Neural crest cell (in vitro differentiated cells): ENCODE results near the gene TSC2. TPM values are rescaled to one million over a fixed set of nuclear protein-coding genes. Genes with fewer than 3 reads are reported as not detected.

Source experiments
- DNase-seq: peaks from one replicate; pipeline ENCODE4 v3.0.0; 2021; ENCODE audit warnings: low read depth, mixed read lengths, low spot score
- H3K27ac Mint-ChIP-seq: one replicate; pipeline ENCODE4 v1.8.0; 2021; ENCODE audit warnings: mild to moderate bottlenecking, mixed read lengths; ENCODE audit not compliant: unreplicated experiment
- H3K27me3 Mint-ChIP-seq: 2 replicates; pipeline ENCODE4 v1.8.0; 2021; ENCODE audit warnings: low read depth, mild to moderate bottlenecking, mixed read lengths
- H3K36me3 Mint-ChIP-seq: 2 replicates; pipeline ENCODE4 v1.8.0; 2021; ENCODE audit warnings: low read depth, mild to moderate bottlenecking, mixed read lengths
- H3K4me1 Mint-ChIP-seq: 2 replicates; pipeline ENCODE4 v1.8.0; 2021; ENCODE audit warnings: mixed read lengths
- H3K4me3 Mint-ChIP-seq: one replicate; pipeline ENCODE4 v1.8.0; 2021; ENCODE audit warnings: mild to moderate bottlenecking, mixed read lengths
- H3K9me3 Mint-ChIP-seq: 2 replicates; pipeline ENCODE4 v1.8.0; 2021; ENCODE audit warnings: mixed read lengths
- CTCF ChIP-seq: fragments of 200-600 bp; sonication (generic); conservative IDR thresholded peaks from 2 replicates; pipeline ENCODE4 v1.5.0; 2021; ENCODE audit warnings: antibody characterized with exemption, mild to moderate bottlenecking
- total RNA-seq: library from RNA; stranded (reverse); gene quantifications from 2 replicates; pipeline ENCODE4 v1.2.1, GENCODE V29; 2021

The TSC2 gene
- total RNA-seq, 1 donor from 2014 or later: 175 TPM

GRCh38 chr16:2026461-2027023 is 21.2 kb upstream of the TSC2 start, which contains the start of gene NHERF2:
Gene NHERF2, plus strand, starts transcription at chr16:2026902. Its CDS starts 104 bp downstream, at chr16:2027006.
- H3K9me3 Mint-ChIP-seq: no peaks in the 10 kb centered on the region

DNA sequence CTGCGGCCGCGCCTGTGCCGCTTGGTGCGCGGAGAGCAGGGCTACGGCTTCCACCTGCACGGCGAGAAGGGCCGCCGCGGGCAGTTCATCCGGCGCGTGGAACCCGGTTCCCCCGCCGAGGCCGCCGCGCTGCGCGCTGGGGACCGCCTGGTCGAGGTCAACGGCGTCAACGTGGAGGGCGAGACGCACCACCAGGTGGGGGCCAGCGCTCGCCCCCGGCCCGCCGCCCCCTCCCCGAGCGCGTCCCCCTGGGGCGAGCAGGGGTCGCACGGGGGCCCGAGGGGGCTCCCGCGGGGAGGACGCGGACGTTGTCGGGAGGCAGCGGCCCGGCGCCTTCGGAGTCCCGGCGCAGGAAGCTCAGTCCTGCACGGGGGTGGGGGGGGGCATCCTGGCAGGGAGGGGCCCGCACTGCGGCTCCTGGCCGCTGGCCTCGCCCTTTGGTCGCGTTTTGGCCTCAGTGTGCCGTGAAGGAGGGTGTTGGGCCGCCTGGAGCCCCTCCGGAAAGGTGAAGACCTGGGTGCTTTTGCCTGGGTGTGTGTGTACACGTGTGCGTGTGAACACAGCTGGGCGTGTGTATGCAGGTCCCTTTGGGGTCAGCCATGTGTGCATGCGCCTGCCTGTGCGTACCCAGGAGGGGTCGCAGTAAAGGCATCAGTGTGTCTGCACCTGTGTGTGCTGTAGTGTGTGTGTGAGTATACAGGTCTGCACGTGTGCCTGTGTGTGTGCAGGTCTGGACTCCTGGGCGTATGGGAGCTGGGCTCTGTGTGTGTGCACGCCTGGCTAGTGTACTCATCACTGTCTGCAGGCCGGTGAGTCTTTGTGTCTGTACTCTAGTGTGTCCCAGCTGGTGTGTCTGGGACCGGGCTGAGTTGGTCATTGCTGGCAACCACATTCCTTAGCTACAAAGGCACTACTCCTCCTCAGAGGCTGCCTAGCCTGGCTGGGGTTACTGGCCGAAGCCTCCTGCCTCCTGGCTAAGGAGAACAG is 20.5 kb upstream of the TSC2 start:
- H3K4me3 Mint-ChIP-seq: peak overlapping the region; percentile 82
- no peak for DNase-seq
- H3K27me3 Mint-ChIP-seq: peaks cover 40% of the 10 kb centered on the region
- TF ChIP-seq CTCF: no peak
- H3K9me3 Mint-ChIP-seq: no peaks in the 10 kb centered on the region
- no peak overlapping the region for H3K27ac Mint-ChIP-seq
- no peaks in the 10 kb centered on the region for H3K36me3 Mint-ChIP-seq
- peaks cover 21% of the 10 kb centered on the region for H3K4me1 Mint-ChIP-seq

More at GRCh38 chr16:2026461-2027023, 21.2 kb upstream of the TSC2 start, which contains the start of gene NHERF2:
- Mint-ChIP-seq H3K4me3 (peak within 1 kb of the TSS; percentile 82), H3K4me1 (peaks cover 21% of the 10 kb centered on the region), H3K27ac (no peak within 1 kb of the TSS), H3K27me3 (peaks cover 48% of the 10 kb centered on the region), H3K36me3 (no peaks in the 10 kb centered on the region)
- no peak for TF ChIP-seq CTCF
- no peak for DNase-seq

DNA sequence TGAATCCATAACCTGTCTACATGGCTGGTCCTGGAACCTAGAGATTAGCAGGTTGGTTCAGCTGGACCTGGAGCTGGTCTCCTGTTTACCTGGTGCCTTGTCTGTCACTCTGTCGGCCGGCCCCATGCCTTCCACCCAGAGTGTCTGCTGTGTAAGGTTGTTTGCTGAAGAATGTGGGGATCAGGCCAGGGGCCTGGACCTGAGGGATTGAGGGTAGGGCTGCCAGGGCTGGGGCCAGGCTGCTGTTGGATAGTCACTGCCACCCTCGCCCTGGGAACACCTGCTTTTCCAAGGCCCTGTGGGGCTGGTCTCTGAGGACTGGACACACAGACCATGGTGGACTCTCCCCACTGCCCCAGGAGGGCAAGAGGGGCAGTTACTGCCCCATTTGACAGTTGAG is 19.6 kb upstream of the TSC2 start:
- no peak overlapping the region for H3K27ac Mint-ChIP-seq
- DNase-seq: no peak
- no peaks in the 10 kb centered on the region for H3K36me3 Mint-ChIP-seq
- H3K4me1 Mint-ChIP-seq: peaks cover 13% of the 10 kb centered on the region
- no peaks in the 10 kb centered on the region for H3K9me3 Mint-ChIP-seq
- TF ChIP-seq CTCF: no peak
- no peak overlapping the region for H3K4me3 Mint-ChIP-seq
- peaks cover 32% of the 10 kb centered on the region for H3K27me3 Mint-ChIP-seq

DNA sequence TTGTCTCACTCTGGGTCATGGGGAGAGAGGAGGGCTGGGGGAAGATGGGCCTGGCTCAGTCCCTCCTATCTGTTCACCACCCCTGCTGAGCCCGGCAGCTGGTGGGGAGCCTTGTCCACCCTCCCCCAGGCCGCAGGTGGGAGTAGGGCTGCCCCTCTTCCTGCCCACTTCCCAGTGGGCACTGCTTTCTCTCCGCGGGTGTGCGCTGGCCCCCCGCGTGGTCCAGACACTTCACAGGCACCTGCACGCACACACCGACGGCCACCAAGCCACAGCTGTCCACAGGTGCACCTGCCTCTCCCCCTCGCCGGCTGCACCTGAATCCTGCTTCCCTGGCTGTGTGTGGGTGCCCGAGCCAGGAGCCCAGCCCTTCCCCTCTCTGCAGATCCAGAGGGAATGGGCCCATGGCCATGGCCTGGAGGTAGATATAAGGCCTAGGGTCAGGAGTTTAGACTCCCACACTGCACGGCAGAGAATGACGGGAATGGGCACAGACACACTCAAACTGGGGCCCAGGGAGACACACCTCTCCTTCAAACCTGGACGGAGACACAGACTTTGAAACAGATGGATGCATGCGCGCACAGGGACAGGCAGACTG is 19.1 kb upstream of the TSC2 start:
- Mint-ChIP-seq H3K4me3 (no peak overlapping the region), H3K36me3 (no peaks in the 10 kb centered on the region), H3K9me3 (no peaks in the 10 kb centered on the region), H3K27me3 (peaks cover 29% of the 10 kb centered on the region), H3K27ac (no peak overlapping the region), H3K4me1 (peaks cover 11% of the 10 kb centered on the region)
- no peak for DNase-seq
- TF ChIP-seq CTCF: no peak

GRCh38 chr16:2029350-2029749 is 18.4 kb upstream of the TSC2 start:
- Mint-ChIP-seq H3K4me1 (peaks cover 10% of the 10 kb centered on the region), H3K27me3 (peaks cover 27% of the 10 kb centered on the region), H3K4me3 (no peak overlapping the region), H3K9me3 (no peaks in the 10 kb centered on the region), H3K36me3 (no peaks in the 10 kb centered on the region), H3K27ac (no peak overlapping the region)
- no peak for DNase-seq
- no peak for TF ChIP-seq CTCF
